BLaER1 treated with 17β-estradiol and CSF1 and Interleukin-3, amounts not matched to agents 10 nM and 100 nM (cell line): ENCODE measurements around the gene SLC35A3.

ENCODE experiments used
- H3K27ac ChIP-seq, 11 experiments: shearing (Covaris generic); formaldehyde crosslinking; 2 replicates each; pipeline ENCODE4 v1.8.1; 2022
- H3K27me3 ChIP-seq, 11 experiments: shearing (Covaris generic); formaldehyde crosslinking; 2 replicates each; pipeline ENCODE4 v1.8.1; 2022
- H3K36me3 ChIP-seq, 11 experiments: shearing (Covaris generic); formaldehyde crosslinking; 2 replicates each; pipeline ENCODE4 v1.8.1; 2022
- H3K4me1 ChIP-seq, 10 experiments: shearing (Covaris generic); formaldehyde crosslinking; 2 replicates each; pipeline ENCODE4 v1.8.1; 2022
- H3K4me2 ChIP-seq, 11 experiments: shearing (Covaris generic); formaldehyde crosslinking; 2 replicates each; pipeline ENCODE4 v1.8.1; 2022
- H3K4me3 ChIP-seq, 10 experiments: shearing (Covaris generic); formaldehyde crosslinking; 2 replicates each; pipeline ENCODE4 v1.8.1; 2022
- H3K9ac ChIP-seq, 11 experiments: shearing (Covaris generic); formaldehyde crosslinking; 2 replicates each; pipeline ENCODE4 v1.8.1; 2022
- H3K9me3 ChIP-seq, 11 experiments: shearing (Covaris generic); formaldehyde crosslinking; replicated peaks in 1 of 11; 2 replicates each; pipeline ENCODE4 v1.8.1; 2022
- H4K20me1 ChIP-seq, 11 experiments: shearing (Covaris generic); formaldehyde crosslinking; 2 replicates each; pipeline ENCODE4 v1.8.1; 2022
- Cebpa-rat ChIP-seq, 11 experiments: shearing (Covaris generic); IDR thresholded peaks; 2 replicates each; pipeline ENCODE4 v1.8.1; 2022

SLC35A3 gene

GRCh38 chr1:100073531-100073930 lies 103.7 kb downstream of the SLC35A3 start:
- H3K27me3 ChIP-seq: no peaks in the 10 kb centered on the region
- H3K36me3 ChIP-seq: peaks cover 84 to 100% (median 98%) of the 10 kb centered on the region in 11 experiments
- H3K9ac ChIP-seq: no peak overlapping the region
- H3K4me2 ChIP-seq: no peak overlapping the region
- no peak overlapping the region for H3K4me3 ChIP-seq
- H3K4me1 ChIP-seq: peaks cover 0 to 7% (median 0%) of the 10 kb centered on the region in 10 experiments; a peak in 1 of 20 replicates
- H3K27ac ChIP-seq: no peak overlapping the region
- H4K20me1 ChIP-seq: peaks cover 0 to 31% (median 13%) of the 10 kb centered on the region in 11 experiments; a peak in 9 of 22 replicates
- no peak for TF ChIP-seq Cebpa-rat (IDR thresholded peaks at IDR 0.05)
- no peaks in the 10 kb centered on the region for H3K9me3 ChIP-seq

- no peak overlapping the region for H3K4me3 ChIP-seq
- H3K9ac ChIP-seq: no peak overlapping the region
- peaks cover 0 to 7% (median 0%) of the 10 kb centered on the region in 10 experiments; a peak in 1 of 20 replicates for H3K4me1 ChIP-seq
- H3K27ac ChIP-seq: no peak overlapping the region
- TF ChIP-seq Cebpa-rat (IDR thresholded peaks at IDR 0.05): no peak
- H3K9me3 ChIP-seq: no peaks in the 10 kb centered on the region
- H4K20me1 ChIP-seq: peaks cover 0 to 32% (median 13%) of the 10 kb centered on the region in 11 experiments; a peak in 7 of 22 replicates
- peaks cover 84 to 100% (median 98%) of the 10 kb centered on the region in 11 experiments for H3K36me3 ChIP-seq
- no peak overlapping the region for H3K4me2 ChIP-seq
- no peaks in the 10 kb centered on the region for H3K27me3 ChIP-seq
Measured at GRCh38 chr1:100074604-100075395, 105.0 kb downstream of the SLC35A3 start.

- Histone ChIP-seq H4K20me1 (peaks cover 0 to 27% (median 6%) of the 10 kb centered on the region in 11 experiments; a peak in 7 of 22 replicates), H3K9me3 (no peaks in the 10 kb centered on the region), H3K4me3 (no peak overlapping the region), H3K4me2 (no peak overlapping the region), H3K9ac (no peak overlapping the region), H3K27ac (no peak overlapping the region), H3K27me3 (no peaks in the 10 kb centered on the region), H3K4me1 (peaks cover 0 to 7% (median 0%) of the 10 kb centered on the region in 10 experiments; a peak in 1 of 20 replicates), H3K36me3 (peaks cover 84 to 100% (median 98%) of the 10 kb centered on the region in 11 experiments)
- TF ChIP-seq Cebpa-rat (IDR thresholded peaks at IDR 0.05): no peak
Measured at GRCh38 chr1:100075773-100076172, 106.0 kb downstream of the SLC35A3 start.

- H3K4me3 ChIP-seq: no peak overlapping the region
- peaks cover 84 to 100% (median 98%) of the 10 kb centered on the region in 11 experiments for H3K36me3 ChIP-seq
- TF ChIP-seq Cebpa-rat (IDR thresholded peaks at IDR 0.05): no peak
- no peaks in the 10 kb centered on the region for H3K9me3 ChIP-seq
- no peak overlapping the region for H3K9ac ChIP-seq
- H3K4me1 ChIP-seq: peaks cover 0 to 7% (median 0%) of the 10 kb centered on the region in 10 experiments; a peak in 1 of 20 replicates
- H3K27me3 ChIP-seq: no peaks in the 10 kb centered on the region
- no peak overlapping the region for H3K4me2 ChIP-seq
- H4K20me1 ChIP-seq: peaks cover 0 to 23% (median 6%) of the 10 kb centered on the region in 11 experiments; a peak in 8 of 22 replicates
- H3K27ac ChIP-seq: no peak overlapping the region
Measured at GRCh38 chr1:100076319-100076718, 106.5 kb downstream of the SLC35A3 start.

GRCh38 chr1:100076744-100077143 lies 106.9 kb downstream of the SLC35A3 start:
- Histone ChIP-seq H4K20me1 (peaks cover 0 to 21% (median 6%) of the 10 kb centered on the region in 11 experiments; a peak in 8 of 22 replicates), H3K27ac (no peak overlapping the region), H3K9me3 (no peaks in the 10 kb centered on the region), H3K9ac (no peak overlapping the region), H3K36me3 (peaks cover 84 to 100% (median 98%) of the 10 kb centered on the region in 11 experiments), H3K27me3 (no peaks in the 10 kb centered on the region), H3K4me1 (peaks cover 0 to 7% (median 0%) of the 10 kb centered on the region in 10 experiments; a peak in 1 of 20 replicates), H3K4me2 (no peak overlapping the region), H3K4me3 (no peak overlapping the region)
- TF ChIP-seq Cebpa-rat (IDR thresholded peaks at IDR 0.05): no peak

- Histone ChIP-seq H4K20me1 (peaks cover 0 to 22% (median 3%) of the 10 kb centered on the region in 11 experiments; a peak in 5 of 22 replicates), H3K9me3 (no peaks in the 10 kb centered on the region), H3K4me2 (no peak overlapping the region), H3K27ac (no peak overlapping the region), H3K27me3 (no peaks in the 10 kb centered on the region), H3K4me3 (no peak overlapping the region), H3K36me3 (peaks cover 84 to 100% (median 98%) of the 10 kb centered on the region in 11 experiments), H3K4me1 (peaks cover 0 to 7% (median 0%) of the 10 kb centered on the region in 10 experiments; a peak in 1 of 20 replicates), H3K9ac (no peak overlapping the region)
- no peak for TF ChIP-seq Cebpa-rat (IDR thresholded peaks at IDR 0.05)
Measured at GRCh38 chr1:100077531-100077930, 107.7 kb downstream of the SLC35A3 start.

GRCh38 chr1:100080331-100080730 lies 110.5 kb downstream of the SLC35A3 start:
- H3K36me3 ChIP-seq: peaks cover 78 to 99% (median 94%) of the 10 kb centered on the region in 11 experiments
- H3K27me3 ChIP-seq: no peaks in the 10 kb centered on the region
- H3K27ac ChIP-seq: no peak overlapping the region
- no peak overlapping the region for H3K4me3 ChIP-seq
- peaks cover 0 to 14% (median 0%) of the 10 kb centered on the region in 11 experiments; a peak in 3 of 22 replicates for H4K20me1 ChIP-seq
- no peaks in the 10 kb centered on the region for H3K9me3 ChIP-seq
- H3K4me1 ChIP-seq: peaks cover 0 to 5% (median 0%) of the 10 kb centered on the region in 10 experiments; a peak in 1 of 20 replicates
- H3K9ac ChIP-seq: no peak overlapping the region
- no peak for TF ChIP-seq Cebpa-rat (IDR thresholded peaks at IDR 0.05)
- no peak overlapping the region for H3K4me2 ChIP-seq
